Muscle of leg (tissue), 11 donors: Measurements from ENCODE around the gene TEX2. TPM values are rescaled to one million over a fixed set of nuclear protein-coding genes. Genes with fewer than 3 reads are reported as not detected.

ENCODE experiments used
- DNase-seq: peaks from one replicate; pipeline ENCODE4 v3.0.0; 2013
- H3K27ac ChIP-seq: one replicate; pipeline ENCODE4 v1.5.1; 2013; ENCODE audit warnings: mild to moderate bottlenecking, low read length, control low read depth
- H3K27me3 ChIP-seq: one replicate; pipeline ENCODE4 v1.6.1; 2013; ENCODE audit warnings: low read length; ENCODE audit not compliant: control insufficient read depth, insufficient read depth
- H3K36me3 ChIP-seq: one replicate; pipeline ENCODE4 v1.6.1; 2013; ENCODE audit warnings: low read length; ENCODE audit not compliant: control insufficient read depth, insufficient read depth
- H3K4me1 ChIP-seq: one replicate; pipeline ENCODE4 v1.6.1; 2013; ENCODE audit warnings: low read length; ENCODE audit not compliant: control insufficient read depth, insufficient read depth
- H3K4me3 ChIP-seq: one replicate; pipeline ENCODE4 v1.5.1; 2013; ENCODE audit warnings: low read length, control low read depth
- H3K9me3 ChIP-seq: replicated peaks from 2 replicates; pipeline ENCODE4 v1.6.1; 2013; ENCODE audit warnings: low read depth, low read length; ENCODE audit not compliant: control insufficient read depth
- WGBS: methylation state at CpG from one replicate; pipeline ENCODE4 v1.1.5; 2013; ENCODE audit warnings: missing lambda C conversion rate; ENCODE audit not compliant: insufficient coverage; 5-methylcytosine and 5-hydroxymethylcytosine counted together
- polyA plus RNA-seq, 8 donors: library from polyadenylated mRNA; unstranded; fragments of 120-200 nt; gene quantifications; one replicate each; pipeline versions ENCODE4 v1.2.1 to v1.2.3, GENCODE V29; 2013; ENCODE audit warnings: inconsistent platforms in 1 of 8, low replicate concordance in 1 of 8; ENCODE audit not compliant: insufficient read length in 8 of 8, insufficient read depth in 1 of 8
- total RNA-seq: library from RNA; stranded (reverse); fragments of 120-200 nt; gene quantifications from one replicate; pipeline ENCODE4 v1.2.4, GENCODE V29; 2013

The TEX2 gene
- total and polyA plus RNA-seq, 9 donors, result 16.1 to 22.5 (median 19.1) TPM

DNA sequence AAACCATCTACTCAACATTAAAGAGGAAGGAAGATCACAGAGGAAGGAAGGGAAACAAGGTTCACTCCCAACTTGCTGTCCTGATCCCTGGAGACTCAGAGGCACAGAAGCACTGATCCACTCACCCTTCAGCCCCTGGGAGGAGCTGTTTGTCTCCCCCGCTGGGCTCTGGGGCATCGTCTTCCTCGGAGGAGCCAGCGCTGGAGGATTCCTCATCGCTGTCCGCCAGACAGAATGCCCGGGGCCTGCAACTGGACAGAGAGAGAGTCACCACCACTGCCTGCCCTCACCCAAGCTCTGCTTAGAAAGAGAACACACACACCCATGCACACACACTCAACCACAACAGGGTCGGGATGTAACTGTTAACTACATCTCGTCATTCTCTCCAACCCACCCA is 108.3 kb downstream of the TEX2 start:
- H3K4me3 ChIP-seq, result no peak overlapping the region
- H3K27ac ChIP-seq, result peak overlapping the region; percentile 92
- H3K36me3 ChIP-seq, result peaks cover 23% of the 10 kb centered on the region
- no peaks in the 10 kb centered on the region for H3K27me3 ChIP-seq
- H3K4me1 ChIP-seq, result peaks cover 59% of the 10 kb centered on the region
- no peak for DNase-seq
- 75% methylated on average over 6 of the region's 9 CpGs for WGBS
- no peaks in the 10 kb centered on the region for H3K9me3 ChIP-seq

DNA sequence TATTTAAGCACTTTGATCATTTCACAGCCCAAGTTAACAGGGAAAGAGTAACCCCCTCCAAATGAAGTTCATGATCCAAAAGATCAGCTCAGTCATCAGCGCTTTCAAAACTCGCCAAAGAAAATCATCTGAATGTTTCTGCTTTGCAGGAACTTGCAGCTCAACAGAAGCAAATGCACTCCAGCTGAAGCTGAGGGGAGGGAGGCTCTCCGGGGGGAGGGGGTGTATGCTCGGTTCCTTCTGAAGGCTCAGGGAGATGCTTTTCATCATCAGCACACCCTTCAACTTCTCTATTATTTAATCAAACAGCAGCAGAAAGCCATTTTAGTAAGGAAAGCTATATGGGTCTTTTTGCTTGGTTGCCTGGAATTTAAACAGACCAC is 108.8 kb downstream of the TEX2 start:
- Histone ChIP-seq H3K9me3 (no peaks in the 10 kb centered on the region), H3K36me3 (peaks cover 23% of the 10 kb centered on the region), H3K27me3 (no peaks in the 10 kb centered on the region), H3K27ac (peak overlapping the region; percentile 92), H3K4me3 (no peak overlapping the region), H3K4me1 (peaks cover 57% of the 10 kb centered on the region)
- DNase-seq, result peak; percentile 74
- no CpG with 5 or more reads among the region's 4 CpGs for WGBS

DNA sequence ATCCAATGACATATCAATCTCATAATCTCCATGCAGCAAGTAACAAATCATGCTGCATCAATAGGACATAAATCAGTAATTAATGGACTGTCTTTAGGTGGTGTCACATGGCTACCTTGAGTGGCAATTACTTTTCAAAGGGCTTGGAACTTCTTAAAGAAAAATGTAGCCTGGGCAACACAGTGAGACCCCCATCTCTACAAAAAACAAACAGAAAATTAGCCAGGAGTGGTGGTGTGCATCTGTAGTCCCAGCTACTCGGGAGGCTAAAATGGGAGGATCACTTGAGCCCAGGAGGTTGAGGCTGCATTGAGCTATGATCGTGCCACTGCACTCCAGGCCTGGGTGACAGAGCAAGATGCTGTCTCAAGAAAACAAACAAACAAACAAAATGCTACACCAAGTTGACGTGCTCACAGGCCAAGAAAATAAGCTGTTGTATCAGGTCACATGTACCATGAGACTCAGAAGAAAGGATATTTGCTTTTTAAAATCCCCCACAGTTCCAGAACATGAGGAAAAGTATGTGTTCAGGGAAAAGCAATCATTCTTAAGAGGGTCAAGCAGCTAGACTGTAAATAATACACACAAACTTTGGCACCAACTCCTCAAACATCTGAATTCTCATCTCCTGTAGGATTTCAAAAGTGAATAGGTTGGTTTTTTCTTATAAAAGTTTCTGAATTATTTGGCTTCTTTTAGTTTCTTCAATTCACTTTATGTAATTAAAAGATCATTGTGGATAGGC is 109.3 kb downstream of the TEX2 start:
- peak; percentile 36 for DNase-seq
- H3K9me3 ChIP-seq, result no peaks in the 10 kb centered on the region
- no peaks in the 10 kb centered on the region for H3K27me3 ChIP-seq
- peaks cover 54% of the 10 kb centered on the region for H3K4me1 ChIP-seq
- no CpG with 5 or more reads among the region's 3 CpGs for WGBS
- H3K36me3 ChIP-seq, result peaks cover 24% of the 10 kb centered on the region
- H3K4me3 ChIP-seq, result no peak overlapping the region
- peak overlapping the region; percentile 92 for H3K27ac ChIP-seq

DNA sequence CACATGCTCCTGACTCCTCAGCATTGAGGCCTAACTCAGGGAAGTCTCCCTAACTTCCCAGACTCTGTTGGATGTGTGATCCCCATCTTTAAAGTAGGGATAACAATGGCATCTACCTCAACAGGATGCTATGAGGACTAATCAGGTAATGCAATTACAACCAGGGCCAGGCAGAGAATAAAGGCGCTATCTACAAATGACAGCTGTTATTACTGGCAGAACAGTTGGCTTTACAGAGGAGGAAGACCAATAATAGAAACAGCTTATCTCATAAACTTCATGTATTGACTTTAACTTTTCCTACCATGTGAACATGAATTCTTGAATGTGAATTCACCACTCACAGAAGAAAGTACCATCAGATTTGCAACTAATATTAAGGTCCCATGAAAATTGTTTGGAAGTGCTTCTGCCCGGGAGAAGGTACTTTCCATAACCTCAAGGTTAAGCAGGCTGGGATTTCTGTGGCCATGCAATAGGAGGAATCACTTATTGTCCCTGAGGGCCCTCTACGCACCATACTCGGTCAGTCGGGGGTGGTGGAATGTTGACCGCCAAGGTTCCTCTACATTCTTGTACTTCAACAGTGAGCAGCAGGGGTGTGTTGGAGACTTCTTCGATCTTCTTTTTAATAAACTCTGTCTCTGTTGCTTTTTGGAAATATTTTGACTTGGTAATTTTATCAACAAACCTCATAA is 110.5 kb downstream of the TEX2 start:
- no peak for DNase-seq

DNA sequence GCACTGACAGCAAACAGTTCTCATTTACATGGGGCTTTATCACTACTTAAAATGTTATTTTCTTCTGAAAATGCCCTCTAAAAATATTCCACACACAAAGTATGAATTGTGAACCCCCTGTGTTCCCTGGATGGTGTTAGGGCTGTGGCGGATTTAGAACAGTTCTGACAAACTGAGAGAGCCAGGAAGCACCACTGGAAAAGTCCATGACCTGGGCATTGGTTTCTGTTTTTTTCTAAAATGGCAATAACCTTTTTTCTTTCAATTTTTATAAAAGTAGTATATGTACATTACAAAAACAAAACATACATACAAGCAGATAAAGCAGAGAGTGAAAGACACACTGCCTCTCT is 112.1 kb downstream of the TEX2 start:
- Histone ChIP-seq H3K27me3 (no peaks in the 10 kb centered on the region), H3K27ac (no peak overlapping the region), H3K4me3 (no peak overlapping the region), H3K36me3 (peaks cover 32% of the 10 kb centered on the region), H3K4me1 (peaks cover 46% of the 10 kb centered on the region), H3K9me3 (no peaks in the 10 kb centered on the region)
- DNase-seq, result no peak
- WGBS, result no CpG with 5 or more reads among the region's 1 CpG

More for the DNA sequence above, 110.5 kb downstream of the TEX2 start:
- Histone ChIP-seq H3K27ac (peak overlapping the region; percentile 21), H3K4me3 (no peak overlapping the region), H3K9me3 (no peaks in the 10 kb centered on the region), H3K36me3 (peaks cover 24% of the 10 kb centered on the region), H3K4me1 (peaks cover 51% of the 10 kb centered on the region), H3K27me3 (no peaks in the 10 kb centered on the region)
- WGBS, result 70% methylated on average over 2 of the region's 7 CpGs

DNA sequence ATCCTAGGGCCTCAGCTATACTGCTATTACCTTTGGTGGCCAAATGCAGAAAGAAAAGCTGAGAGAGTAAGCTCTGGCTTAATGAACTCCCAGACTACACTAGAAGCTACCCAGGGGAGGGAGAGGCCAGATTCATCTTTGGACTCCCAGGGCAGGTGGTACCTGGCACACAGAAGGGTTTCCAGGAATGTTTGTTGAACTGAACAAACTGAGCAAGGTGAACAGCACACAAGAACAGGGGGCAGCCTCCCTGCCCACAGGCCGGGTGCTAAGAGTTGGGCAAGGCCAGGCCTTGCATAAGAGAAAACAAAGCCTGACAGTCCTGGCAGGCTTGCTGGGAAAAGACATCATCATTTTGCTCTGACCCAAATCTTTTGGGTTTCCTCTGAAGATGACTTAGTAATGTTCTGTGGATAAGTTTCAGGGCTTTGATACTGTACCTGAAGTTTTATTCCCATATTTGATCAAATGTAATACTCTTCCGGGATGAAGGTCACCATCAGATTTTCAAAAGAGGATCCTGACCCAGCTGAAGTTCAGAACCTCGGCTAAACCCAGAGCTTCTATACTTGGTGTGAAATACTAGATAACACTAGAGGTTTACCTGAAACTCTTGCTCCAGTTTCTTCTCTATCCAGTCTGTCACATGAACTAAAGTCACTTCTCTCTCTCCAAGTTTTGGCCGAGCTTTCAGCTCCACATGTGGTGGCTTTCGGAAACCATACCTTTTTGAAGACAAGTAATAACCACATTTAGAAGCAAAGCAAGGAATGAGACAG is 112.6 kb downstream of the TEX2 start:
- H3K4me1 ChIP-seq, result peaks cover 41% of the 10 kb centered on the region
- 71% methylated on average over 3 of the region's 5 CpGs for WGBS
- H3K27ac ChIP-seq, result no peak overlapping the region

DNA sequence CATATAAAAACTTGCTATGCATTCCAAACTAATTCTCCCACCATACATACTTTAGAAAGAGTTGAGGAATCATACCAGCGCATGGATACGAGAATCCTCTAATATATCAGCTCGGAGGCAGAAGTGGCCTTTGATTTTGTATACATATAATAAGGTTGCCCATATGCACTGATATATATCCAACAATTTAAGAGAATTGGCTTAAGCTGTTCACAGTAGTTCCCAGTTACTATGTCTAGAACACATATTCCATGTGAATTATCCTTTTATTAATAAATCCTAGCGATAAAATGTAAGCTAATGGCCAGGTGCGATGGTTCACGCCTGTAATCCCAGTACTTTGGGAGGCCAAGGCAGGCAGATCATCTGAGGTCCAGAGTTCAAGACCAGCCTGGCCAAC is 113.9 kb downstream of the TEX2 start:
- Histone ChIP-seq H3K4me1 (peaks cover 28% of the 10 kb centered on the region), H3K27me3 (no peaks in the 10 kb centered on the region)
- WGBS, result 96% methylated on average over 3 of the region's 6 CpGs

More for the DNA sequence above, 112.6 kb downstream of the TEX2 start:
- DNase-seq, result no peak
- Histone ChIP-seq H3K27me3 (no peaks in the 10 kb centered on the region), H3K36me3 (peaks cover 32% of the 10 kb centered on the region), H3K4me3 (no peak overlapping the region), H3K9me3 (no peaks in the 10 kb centered on the region)

DNA sequence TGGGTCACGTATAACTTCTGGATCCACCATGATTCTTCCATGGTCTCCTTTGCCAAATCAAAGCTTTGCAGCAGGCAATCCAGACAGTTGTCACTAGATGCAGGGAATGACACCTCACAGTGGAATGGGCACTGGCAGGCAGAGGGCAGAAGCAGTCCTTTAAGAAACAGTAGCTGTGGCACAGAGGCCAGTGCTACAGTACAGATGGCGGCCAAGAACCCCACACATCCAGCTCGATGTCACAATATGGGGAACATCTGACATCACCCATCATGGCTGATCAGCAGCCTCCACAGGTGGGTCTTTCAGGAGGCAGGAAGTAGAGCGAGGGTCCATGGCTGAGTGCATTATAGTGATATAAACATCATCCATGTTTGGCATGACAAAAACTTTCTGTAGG is 114.4 kb downstream of the TEX2 start:
- no peaks in the 10 kb centered on the region for H3K27me3 ChIP-seq
- peak overlapping the region; percentile 39 for H3K27ac ChIP-seq
- H3K36me3 ChIP-seq, result peaks cover 30% of the 10 kb centered on the region
- H3K4me3 ChIP-seq, result no peak overlapping the region
- H3K4me1 ChIP-seq, result peaks cover 28% of the 10 kb centered on the region
- H3K9me3 ChIP-seq, result no peaks in the 10 kb centered on the region
- peak; percentile 54 for DNase-seq
- 67% methylated on average over 1 of the region's 4 CpGs for WGBS

More for the DNA sequence above, 113.9 kb downstream of the TEX2 start:
- DNase-seq, result no peak
- peaks cover 32% of the 10 kb centered on the region for H3K36me3 ChIP-seq
- no peak overlapping the region for H3K4me3 ChIP-seq
- H3K27ac ChIP-seq, result no peak overlapping the region
- no peaks in the 10 kb centered on the region for H3K9me3 ChIP-seq

DNA sequence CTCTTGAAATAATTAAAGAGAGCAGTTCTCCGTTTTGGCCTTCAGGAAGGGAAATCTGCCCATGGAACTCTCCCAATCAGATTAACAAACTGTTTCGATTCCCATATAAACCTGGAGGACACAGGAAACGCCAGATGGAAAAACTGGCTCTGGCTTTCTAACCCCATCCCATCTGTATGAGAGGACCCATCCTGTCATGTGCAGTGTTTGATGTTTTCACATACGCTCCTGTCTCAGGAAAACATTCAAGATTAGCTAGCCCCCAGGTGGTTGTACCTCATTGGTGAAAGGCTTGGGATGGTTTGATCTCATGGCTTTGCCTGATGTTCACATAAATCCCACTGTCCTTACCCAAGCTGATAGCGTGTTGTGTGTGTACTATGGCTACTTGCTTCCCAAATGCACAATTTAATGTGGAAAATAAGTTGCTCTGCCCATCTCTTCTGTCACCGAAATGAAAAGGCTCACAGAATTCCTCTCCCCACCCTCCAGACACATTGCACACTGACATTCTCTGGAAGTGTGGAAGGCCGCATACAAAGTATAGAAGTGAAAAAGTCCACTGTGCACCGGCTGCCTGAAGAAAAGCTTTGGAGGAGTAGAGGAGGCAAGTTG is 114.9 kb downstream of the TEX2 start:
- H3K9me3 ChIP-seq, result no peaks in the 10 kb centered on the region
- no peaks in the 10 kb centered on the region for H3K27me3 ChIP-seq
- H3K4me1 ChIP-seq, result peaks cover 28% of the 10 kb centered on the region
- WGBS, result 80% methylated on average over 1 of the region's 8 CpGs
- H3K27ac ChIP-seq, result peak overlapping the region; percentile 23
- no peak overlapping the region for H3K4me3 ChIP-seq
- peak; percentile 71 for DNase-seq
- peaks cover 26% of the 10 kb centered on the region for H3K36me3 ChIP-seq
